Measurements from ENCODE around the gene DRD1.

The DRD1 gene

GRCh38 chr5:175477440-175477839 is 33.5 kb upstream of the DRD1 start:
- no peak overlapping the region for H3K27ac ChIP-seq
- no peak for TF ChIP-seq ZFX (IDR thresholded peaks at IDR 0.05; ENCODE audit: borderline replicate concordance)
- TF ChIP-seq CTCF (IDR thresholded peaks at IDR 0.05) = no peak

- no peak for TF ChIP-seq CTCF (IDR thresholded peaks at IDR 0.05)
- TF ChIP-seq ZFX (IDR thresholded peaks at IDR 0.05; ENCODE audit: borderline replicate concordance) = no peak
- H3K27ac ChIP-seq = no peak overlapping the region
These were observed 31.3 kb upstream of the DRD1 start for GRCh38 chr5:175475248-175475647.

GRCh38 chr5:175472378-175472777 is 28.4 kb upstream of the DRD1 start:
- no peak overlapping the region for H3K27ac ChIP-seq

GRCh38 chr5:175471628-175472027 is 27.6 kb upstream of the DRD1 start:
- TF ChIP-seq ZFX (IDR thresholded peaks at IDR 0.05; ENCODE audit: borderline replicate concordance) = no peak
- no peak for TF ChIP-seq CTCF (IDR thresholded peaks at IDR 0.05)
- no peak overlapping the region for H3K27ac ChIP-seq

More at GRCh38 chr5:175472378-175472777, 28.4 kb upstream of the DRD1 start:
- TF ChIP-seq CTCF (IDR thresholded peaks at IDR 0.05) = no peak
- no peak for TF ChIP-seq ZFX (IDR thresholded peaks at IDR 0.05; ENCODE audit: borderline replicate concordance)

- H3K27ac ChIP-seq = no peak overlapping the region
These were observed 27.2 kb upstream of the DRD1 start for GRCh38 chr5:175471196-175471595.

GRCh38 chr5:175470781-175471180 is 26.8 kb upstream of the DRD1 start:
- H3K27ac ChIP-seq = no peak overlapping the region
- TF ChIP-seq ZFX (IDR thresholded peaks at IDR 0.05; ENCODE audit: borderline replicate concordance) (no peak), CTCF (IDR thresholded peaks at IDR 0.05) (no peak)

More at GRCh38 chr5:175471196-175471595, 27.2 kb upstream of the DRD1 start:
- TF ChIP-seq CTCF (IDR thresholded peaks at IDR 0.05) = no peak
- no peak for TF ChIP-seq ZFX (IDR thresholded peaks at IDR 0.05; ENCODE audit: borderline replicate concordance)

- TF ChIP-seq ZFX (IDR thresholded peaks at IDR 0.05; ENCODE audit: borderline replicate concordance) = no peak
- no peak overlapping the region for H3K27ac ChIP-seq
These were observed 25.9 kb upstream of the DRD1 start for GRCh38 chr5:175469916-175470315.

- H3K27ac ChIP-seq = no peak overlapping the region
These were observed 24.9 kb upstream of the DRD1 start for GRCh38 chr5:175468892-175469291.

More at GRCh38 chr5:175468892-175469291, 24.9 kb upstream of the DRD1 start:
- no peak for TF ChIP-seq ZFX (IDR thresholded peaks at IDR 0.05; ENCODE audit: borderline replicate concordance)
- TF ChIP-seq CTCF (IDR thresholded peaks at IDR 0.05) = no peak
